Endothelial cell of umbilical vein (primary cell): Measurements from ENCODE around the gene HIVEP1. TPM values are rescaled to one million over a fixed set of nuclear protein-coding genes. Genes with fewer than 3 reads are reported as not detected.

Experiments used
- BruUV-seq: library from RNA; stranded (reverse); fragments of 400-500 nt; replicated peaks from 2 replicates; lab custom pipeline; 2021; lab: Mats Ljungman, UMichigan
- CTCF ChIA-PET: fragments of 300-600, 350-600 bp; sonication (Branson Sonifier 250); formaldehyde crosslinking; loops from one replicate; lab custom pipeline; 2021; ENCODE audit warnings: antibody characterized with exemption, inconsistent platforms; lab: Charles Lee
- POLR2A ChIA-PET: fragments of 300-600, 350-600 bp; sonication (Branson Sonifier 250); formaldehyde crosslinking; loops from one replicate; lab custom pipeline; 2021; ENCODE audit warnings: antibody characterized with exemption, inconsistent platforms; lab: Charles Lee
- DNase-seq: peaks from one replicate; pipeline ENCODE4 v3.0.0-alpha.2; 2011; ENCODE audit warnings: low read depth, low spot score
- FAIRE-seq: peaks from 2 replicates; lab custom pipeline; 2011; peaks lifted over from hg19 to GRCh38; lab: Jason Lieb, UNC
- H2AFZ ChIP-seq: 2 replicates; pipeline ENCODE4 v1.6.0; 2012; ENCODE audit warnings: low read depth, low read length, control low read depth, inconsistent platforms
- H3K27ac ChIP-seq: 2 replicates; pipeline ENCODE4 v1.5.1; 2011; ENCODE audit warnings: low read depth, mild to moderate bottlenecking, control low read depth, low read length, moderate library complexity; ENCODE audit not compliant: insufficient read depth
- H3K27me3 ChIP-seq, 2 experiments: 2 replicates each; pipeline versions ENCODE4 v1.6.0 to v1.6.1; 2011; ENCODE audit warnings: low read length in 2 of 2, mixed read lengths in 1 of 2; ENCODE audit not compliant: control insufficient read depth in 2 of 2, insufficient read depth in 2 of 2
- H3K36me3 ChIP-seq, 2 experiments: 2 replicates in 1 of 2; 3 replicates in 1 of 2; pipeline ENCODE4 v1.5.1; 2011; ENCODE audit warnings: low read length in 2 of 2, mild to moderate bottlenecking in 1 of 2, moderate library complexity in 1 of 2; ENCODE audit not compliant: control insufficient read depth in 2 of 2, insufficient read depth in 2 of 2; ENCODE audit errors: extremely low read depth in 1 of 2
- H3K4me1 ChIP-seq: 3 replicates; pipeline ENCODE4 v1.5.1; 2011; ENCODE audit warnings: mild to moderate bottlenecking, low read length; ENCODE audit not compliant: control insufficient read depth, insufficient read depth; ENCODE audit errors: extremely low read depth
- H3K4me2 ChIP-seq: 2 replicates; pipeline ENCODE4 v1.6.1; 2011; ENCODE audit warnings: low read length, control low read depth, mixed read lengths; ENCODE audit not compliant: insufficient read depth
- H3K4me3 ChIP-seq, 3 experiments: fragments of 200-600 bp in 1 of 3; sonication (generic), shearing (Covaris generic) in 1 of 3; replicated peaks in 1 of 3; 2 replicates each; pipeline ENCODE4 v1.5.1; 2011 to 2016; ENCODE audit warnings: control low read depth in 3 of 3, low read length in 3 of 3, mild to moderate bottlenecking in 2 of 3, inconsistent platforms in 1 of 3, low read depth in 1 of 3, moderate library complexity in 1 of 3; ENCODE audit not compliant: insufficient read depth in 1 of 3
- H3K79me2 ChIP-seq: 2 replicates; pipeline ENCODE4 v1.6.0; 2012; ENCODE audit warnings: low read length, inconsistent platforms; ENCODE audit not compliant: control insufficient read depth, insufficient read depth
- H3K9ac ChIP-seq: replicated peaks from 2 replicates; pipeline ENCODE3; 2011; ENCODE audit warnings: low read length, control low read depth; ENCODE audit not compliant: insufficient read depth; ENCODE audit errors: extremely low read depth
- H3K9me1 ChIP-seq: replicated peaks from 3 replicates; pipeline ENCODE4 v1.6.0; 2011; ENCODE audit warnings: mild to moderate bottlenecking, low read length; ENCODE audit not compliant: control insufficient read depth, insufficient read depth; ENCODE audit errors: extremely low read depth
- H3K9me3 ChIP-seq: replicated peaks from 2 replicates; pipeline ENCODE4 v1.5.1; 2012; ENCODE audit warnings: low read length, inconsistent platforms; ENCODE audit not compliant: control insufficient read depth, insufficient read depth
- H4K20me1 ChIP-seq: replicated peaks from 2 replicates; pipeline ENCODE3; 2011; ENCODE audit warnings: mild to moderate bottlenecking, low read length; ENCODE audit not compliant: control insufficient read depth, insufficient read depth; ENCODE audit errors: extremely low read depth
- CTCF ChIP-seq, 2 donors: IDR thresholded peaks; 1 replicate in 1 of 2; 2 replicates in 1 of 2; pipeline ENCODE4 v1.5.1; 2011; ENCODE audit warnings: low read length in 2 of 2, mild to moderate bottlenecking in 2 of 2, moderate library complexity in 2 of 2, control low read depth in 1 of 2, inconsistent platforms in 1 of 2, low read depth in 1 of 2; ENCODE audit not compliant: insufficient read depth in 1 of 2; ENCODE audit errors: extremely low read depth in 1 of 2
- EZH2 ChIP-seq: IDR thresholded peaks from 2 replicates; pipeline ENCODE4 v1.6.1; 2012; ENCODE audit warnings: borderline replicate concordance, low read depth, mild to moderate bottlenecking, moderate library complexity, low read length, inconsistent platforms; ENCODE audit not compliant: severe bottlenecking
- FOS ChIP-seq: IDR thresholded peaks from 2 replicates; pipeline ENCODE4 v1.6.1; 2011; ENCODE audit warnings: mild to moderate bottlenecking, low read length, moderate library complexity, borderline replicate concordance; ENCODE audit not compliant: insufficient read depth
- GATA2 ChIP-seq: IDR thresholded peaks from 2 replicates; pipeline ENCODE4 v1.7.0; 2011; ENCODE audit warnings: low read depth, mild to moderate bottlenecking, moderate library complexity, mixed read lengths, low read length; ENCODE audit not compliant: insufficient read length, insufficient read depth
- JUN ChIP-seq: IDR thresholded peaks from 2 replicates; pipeline ENCODE4 v1.6.1; 2011; ENCODE audit warnings: borderline replicate concordance, low read depth; ENCODE audit not compliant: insufficient read length, insufficient read depth
- MAX ChIP-seq: IDR thresholded peaks from 2 replicates; pipeline ENCODE4 v1.6.1; 2011; ENCODE audit not compliant: insufficient read depth, insufficient read length
- MYC ChIP-seq: IDR thresholded peaks from one replicate; pipeline ENCODE4 v1.6.1; 2011; ENCODE audit warnings: mild to moderate bottlenecking, low read depth, low read length
- POLR2AphosphoS5 ChIP-seq: IDR thresholded peaks from 2 replicates; pipeline ENCODE4 v1.6.1; 2012; ENCODE audit warnings: low read depth, mild to moderate bottlenecking, control low read depth, low read length, moderate library complexity; ENCODE audit not compliant: insufficient read depth
- dilution Hi-C: fragments of 300-500 bp; cut with MboI; formaldehyde crosslinking; loops from one replicate; pipeline ENCODE4 v1.15.0; 2019; ENCODE audit warnings: low sequenced_read_pairs; ENCODE audit not compliant: extremely low pct_ligation_motif_present
- intact Hi-C: fragments of 100-400 bp; cut with micrococcal nuclease; formaldehyde crosslinking; loops from one replicate; pipeline ENCODE4 v1.10.0; 2022
- polyA plus RNA-seq, 4 experiments: library from polyadenylated mRNA; depleted of rRNA in 3 of 4; stranded (reverse) in 3 of 4; unstranded in 1 of 4; fragments of >200 nt; gene quantifications; 2 replicates each; pipeline versions ENCODE4 v1.2.1 to v1.2.3, GENCODE V29; 2011 to 2012; ENCODE audit warnings: missing spikeins in 1 of 4
- total RNA-seq: library from RNA; stranded (reverse); gene quantifications from 2 replicates; pipeline ENCODE4 v1.2.3, GENCODE V29; 2021

HIVEP1 gene
- total and polyA plus RNA-seq, 2 donors (not counting 3 experiments of a cell fraction or from before 2014, with no cell fraction given): 33.5 to 49.2 TPM

GRCh38 chr6:12118607-12119006 lies 106.5 kb downstream of the HIVEP1 start:
- Histone ChIP-seq H3K36me3 (peaks cover 13 to 18% of the 10 kb centered on the region in 2 experiments), H4K20me1 (no peaks in the 10 kb centered on the region), H3K9me1 (no peaks in the 10 kb centered on the region), H3K4me1 (peaks cover under 1% of the 10 kb centered on the region), H2AFZ (no peak overlapping the region), H3K79me2 (peaks cover 13% of the 10 kb centered on the region), H3K9ac (no peak overlapping the region), H3K9me3 (no peaks in the 10 kb centered on the region), H3K27me3 (no peaks in the 10 kb centered on the region), H3K4me2 (no peak overlapping the region), H3K4me3 (no peak overlapping the region), H3K27ac (no peak overlapping the region)
- ChIA-PET POLR2A (no interaction called here), CTCF (no interaction called here)
- intact Hi-C loops (no loop called here), dilution Hi-C loops (no loop called here)
- BruUV-seq: no TSS peak
- TF ChIP-seq GATA2 (no peak), MAX (no peak), FOS (no peak)
- no peak for DNase-seq
- no peak for FAIRE-seq

GRCh38 chr6:12119085-12119588 lies 107.0 kb downstream of the HIVEP1 start:
- DNase-seq (no peak), FAIRE-seq (no peak)
- no peaks in the 10 kb centered on the region for H3K27me3 ChIP-seq
- TF ChIP-seq FOS: no peak
- TF ChIP-seq CTCF (IDR thresholded peaks at IDR 0.05; ENCODE audit: extremely low read depth in 1 of 2, insufficient read depth in 1 of 2, low read depth in 1 of 2, low read length in 2 of 2): no peak
- no peak for TF ChIP-seq MYC
- TF ChIP-seq EZH2: no peak
- TF ChIP-seq GATA2: no peak
- no peak for TF ChIP-seq MAX
- TF ChIP-seq POLR2AphosphoS5: no peak
- no peak for TF ChIP-seq JUN
- H3K4me3 ChIP-seq: no peak overlapping the region
- ChIA-PET POLR2A (no interaction called here), CTCF (no interaction called here)
- no peaks in the 10 kb centered on the region for H4K20me1 ChIP-seq
- no peaks in the 10 kb centered on the region for H3K4me1 ChIP-seq
- no TSS peak for BruUV-seq
- H3K79me2 ChIP-seq: peaks cover 9% of the 10 kb centered on the region
- no peaks in the 10 kb centered on the region for H3K9me1 ChIP-seq
- no peak overlapping the region for H2AFZ ChIP-seq
- peaks cover 15 to 22% of the 10 kb centered on the region in 2 experiments for H3K36me3 ChIP-seq
- no peaks in the 10 kb centered on the region for H3K9me3 ChIP-seq
- dilution Hi-C loops (no loop called here), intact Hi-C loops (no loop called here)
- no peak overlapping the region for H3K9ac ChIP-seq
- no peak overlapping the region for H3K4me2 ChIP-seq
- no peak overlapping the region for H3K27ac ChIP-seq
